Measurements from ENCODE around the gene CHD9. TPM values are rescaled to one million over a fixed set of nuclear protein-coding genes. Genes with fewer than 3 reads are reported as not detected.
"Not testable (repeated sequence)": the region's sequence is repeated elsewhere in the genome, so short reads cannot be mapped to it uniquely, and the experiment has no call there.

Gene CHD9
- polyA plus RNA-seq, 3 donors = 49.0 to 64.4 (median 62.8) TPM

DNA sequence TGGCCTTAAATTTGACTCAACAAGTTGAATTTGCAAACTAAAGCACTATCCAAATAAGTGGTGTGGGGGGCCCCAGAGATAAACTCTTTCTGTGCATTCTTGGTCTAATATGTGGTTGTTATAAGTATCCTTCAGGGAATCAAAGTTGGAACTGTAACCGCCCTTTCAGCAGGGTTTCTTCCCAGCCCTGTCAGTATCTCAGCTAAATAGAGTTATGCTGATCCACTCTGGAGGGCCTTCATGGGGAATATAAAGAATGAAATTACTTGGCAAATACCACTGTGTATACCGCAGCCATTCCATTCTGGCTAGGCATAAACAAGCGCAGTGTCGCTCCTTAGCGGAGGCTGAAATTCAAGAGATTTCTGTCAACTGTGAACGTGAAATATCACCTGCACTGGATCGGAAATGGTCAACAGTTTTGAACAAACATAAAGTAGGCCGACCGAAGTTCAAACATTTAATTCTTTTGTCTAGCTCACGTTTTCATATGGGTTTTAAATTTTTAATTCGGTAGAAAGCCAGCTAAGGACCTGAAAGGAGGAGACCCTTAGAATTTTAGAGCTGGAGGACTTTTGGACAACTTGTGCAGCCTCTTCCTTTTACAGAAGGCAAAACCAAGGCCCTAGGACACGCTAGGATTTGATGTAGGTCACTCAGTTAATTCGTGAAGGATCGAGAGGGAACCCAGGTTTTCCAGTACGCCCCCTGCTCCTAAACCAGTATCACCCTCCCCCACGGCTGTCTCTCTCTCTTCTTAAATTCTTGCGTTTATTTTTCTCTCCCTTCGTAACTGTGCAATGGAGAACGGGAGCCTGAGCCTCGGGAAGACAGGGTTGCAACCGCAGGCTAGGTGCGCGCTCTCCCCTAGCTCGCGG lies 74.7 kb downstream of the CHD9 start:
- DNase-seq = peak; percentile 24

GRCh38 chr16:53130159-53131049 lies 75.6 kb downstream of the CHD9 start:
- peak; percentile 94 for DNase-seq

DNA sequence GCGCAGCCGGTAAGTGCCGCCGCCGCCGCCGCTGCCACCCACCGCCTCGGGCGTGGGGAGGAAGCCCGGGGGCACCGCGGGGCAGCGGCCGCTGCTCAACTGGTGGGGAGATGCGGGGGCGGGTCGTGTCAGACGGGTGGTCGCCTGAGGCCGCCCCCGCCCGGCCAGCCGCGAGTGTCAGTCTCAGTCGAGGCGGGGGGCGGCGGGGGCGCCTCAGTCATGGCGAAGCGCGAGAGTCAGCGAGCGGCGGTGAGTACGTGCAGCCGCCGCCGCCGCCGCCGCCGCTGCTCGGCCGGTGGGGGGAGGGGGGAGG lies 76.2 kb downstream of the CHD9 start:
- no peak for DNase-seq

DNA sequence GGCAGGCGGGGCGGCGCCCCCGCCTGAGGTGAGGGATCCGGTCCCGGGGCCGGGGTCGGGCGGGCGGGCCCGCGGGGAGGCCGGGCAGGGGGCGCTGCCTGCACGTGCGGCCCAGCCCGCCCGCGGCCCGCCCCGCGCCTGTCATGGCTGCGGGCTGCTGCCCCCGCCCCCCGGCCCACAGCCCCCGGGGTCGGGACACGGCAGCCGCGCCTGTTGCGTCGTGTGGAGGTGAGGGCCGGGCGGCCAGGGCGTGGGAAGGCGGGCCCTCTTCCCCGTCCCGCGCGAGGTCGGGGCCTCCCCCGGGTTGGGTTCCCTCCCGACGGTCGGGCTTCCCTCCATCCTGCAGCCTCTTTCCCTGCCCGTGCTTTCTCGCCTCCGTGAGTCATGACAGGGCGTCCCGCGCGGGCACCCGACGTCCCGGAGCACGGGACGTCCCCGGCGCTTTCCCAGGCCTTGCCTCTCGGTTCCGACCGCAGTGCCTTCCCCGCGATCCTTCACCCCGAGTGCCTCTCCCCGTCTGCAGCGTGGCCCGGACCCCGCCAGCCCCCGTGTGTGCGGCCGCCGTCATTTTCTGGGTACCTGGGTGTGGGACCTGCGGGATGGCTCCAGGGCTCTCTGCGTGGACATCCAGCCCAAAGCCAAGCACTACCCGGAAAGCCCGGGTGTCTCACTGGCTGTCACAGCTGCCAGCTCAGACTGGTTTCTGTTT lies 76.7 kb downstream of the CHD9 start:
- DNase-seq = peak; percentile 21

DNA sequence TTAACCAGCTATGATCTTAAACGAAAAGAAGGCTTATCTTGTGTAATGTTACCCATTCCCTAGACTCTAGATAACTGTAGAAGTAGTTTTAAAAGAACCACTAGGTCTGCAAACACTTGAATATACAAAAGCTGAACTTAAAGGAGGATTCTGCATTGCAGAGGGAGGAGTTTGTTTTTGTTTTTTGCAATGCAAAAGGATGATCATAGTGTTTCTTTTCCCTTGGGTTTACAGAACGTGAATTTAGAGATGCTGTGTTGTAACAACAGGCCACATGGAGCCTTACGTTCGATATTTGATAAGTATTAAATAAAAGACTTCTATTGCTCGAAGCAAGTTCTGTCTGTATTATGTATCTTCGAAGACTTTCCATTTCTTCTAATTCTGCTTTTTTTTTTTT lies 77.6 kb downstream of the CHD9 start:
- DNase-seq = no peak

- DNase-seq = no peak
These were observed 80.5 kb downstream of the CHD9 start for GRCh38 chr16:53135329-53135728.

GRCh38 chr16:53142823-53143568 lies 88.2 kb downstream of the CHD9 start:
- DNase-seq = no peak

DNA sequence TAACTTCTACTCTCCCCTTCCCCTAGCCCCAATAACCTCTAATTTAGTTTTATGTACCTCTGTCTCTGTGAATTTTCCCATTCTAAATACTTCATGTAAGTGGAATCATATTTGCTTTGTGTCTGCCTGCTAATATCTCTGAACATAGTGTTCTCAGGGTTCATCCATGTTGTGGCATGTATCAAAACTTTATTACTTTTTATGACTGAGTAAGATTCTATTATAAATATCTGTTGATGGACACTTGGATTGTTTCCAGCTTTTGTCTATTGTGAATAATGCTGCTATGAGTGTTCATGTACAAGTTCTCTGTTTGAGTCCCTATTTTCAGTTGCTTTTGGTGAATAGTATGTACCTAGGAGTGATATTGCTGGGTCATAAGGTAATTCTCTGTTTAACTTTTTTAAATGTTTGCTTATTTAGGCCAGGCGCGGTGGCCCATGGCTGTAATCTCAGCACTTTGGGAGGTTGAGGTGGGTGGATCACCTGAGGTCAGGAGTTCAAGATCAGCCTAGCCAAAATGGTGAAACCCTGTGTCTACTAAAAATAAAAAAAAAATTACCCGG lies 92.8 kb downstream of the CHD9 start:
- no peak for DNase-seq

GRCh38 chr16:53150769-53151168 lies 96.0 kb downstream of the CHD9 start:
- DNase-seq = no peak

DNA sequence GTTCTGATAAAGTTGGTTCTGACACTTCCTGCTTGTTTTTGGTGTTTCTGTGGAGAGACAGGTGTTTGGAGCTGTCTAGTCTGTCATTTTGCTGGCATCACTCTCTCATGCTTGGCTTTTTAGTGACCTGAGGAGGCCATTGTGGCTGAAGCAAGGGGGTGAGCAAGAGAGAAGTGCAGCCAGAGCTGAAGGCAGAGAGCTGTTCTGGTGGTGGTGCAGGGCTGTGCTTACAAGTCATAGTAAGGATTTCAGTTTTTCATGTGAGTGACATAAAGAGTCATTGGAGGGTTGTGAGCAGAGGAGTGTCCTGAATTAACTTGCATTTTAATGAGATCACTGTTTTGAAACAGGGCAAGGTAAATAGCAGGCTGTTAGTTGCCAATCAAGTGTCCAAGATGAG lies 97.5 kb downstream of the CHD9 start:
- DNase-seq = no peak

- DNase-seq = no peak
These were observed 98.3 kb downstream of the CHD9 start for GRCh38 chr16:53153130-53153529.

- DNase-seq = no peak
These were observed 99.7 kb downstream of the CHD9 start for GRCh38 chr16:53154513-53154912.

DNA sequence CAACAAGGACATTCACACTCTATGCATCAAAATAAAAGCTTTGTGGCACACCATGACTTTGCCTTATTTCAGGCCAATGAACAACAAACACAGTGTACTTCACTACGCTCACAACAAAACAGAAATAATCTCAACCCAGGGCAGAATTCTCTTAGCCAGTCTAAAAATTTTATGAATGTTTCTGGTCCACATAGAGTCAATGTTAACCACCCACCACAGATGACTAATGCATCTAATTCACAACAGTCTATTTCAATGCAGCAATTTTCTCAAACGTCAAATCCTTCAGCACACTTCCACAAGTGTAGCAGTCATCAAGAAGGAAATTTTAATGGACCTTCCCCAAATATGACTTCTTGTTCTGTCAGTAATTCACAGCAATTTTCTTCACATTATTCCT lies 101.7 kb downstream of the CHD9 start:
- DNase-seq = no peak

- peak; percentile 48 for DNase-seq
These were observed 105.1 kb downstream of the CHD9 start for GRCh38 chr16:53159781-53160436.

GRCh38 chr16:53166099-53166498 lies 111.3 kb downstream of the CHD9 start:
- DNase-seq = no peak

DNA sequence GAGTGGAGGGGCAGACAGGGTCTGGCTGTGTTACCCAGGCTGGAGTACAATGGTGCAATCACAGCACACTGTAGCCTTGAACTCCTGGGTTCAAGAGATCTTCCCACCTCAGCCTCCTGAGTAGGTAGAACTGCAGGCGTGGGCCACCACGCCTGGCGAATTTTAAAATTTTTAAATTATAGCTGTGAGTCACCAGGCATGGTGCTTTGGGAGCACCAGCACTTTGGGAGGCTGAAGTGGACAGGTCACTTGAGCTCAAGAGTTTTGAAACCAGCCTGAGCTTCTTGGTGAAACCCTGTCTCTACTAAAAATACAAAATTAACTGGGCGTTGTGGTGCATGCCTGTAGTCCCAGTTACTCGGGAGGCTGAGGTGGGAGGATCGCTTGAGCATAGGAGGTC lies 114.0 kb downstream of the CHD9 start:
- no peak for DNase-seq

- no peak for DNase-seq
These were observed 117.7 kb downstream of the CHD9 start for GRCh38 chr16:53172517-53172916.

DNA sequence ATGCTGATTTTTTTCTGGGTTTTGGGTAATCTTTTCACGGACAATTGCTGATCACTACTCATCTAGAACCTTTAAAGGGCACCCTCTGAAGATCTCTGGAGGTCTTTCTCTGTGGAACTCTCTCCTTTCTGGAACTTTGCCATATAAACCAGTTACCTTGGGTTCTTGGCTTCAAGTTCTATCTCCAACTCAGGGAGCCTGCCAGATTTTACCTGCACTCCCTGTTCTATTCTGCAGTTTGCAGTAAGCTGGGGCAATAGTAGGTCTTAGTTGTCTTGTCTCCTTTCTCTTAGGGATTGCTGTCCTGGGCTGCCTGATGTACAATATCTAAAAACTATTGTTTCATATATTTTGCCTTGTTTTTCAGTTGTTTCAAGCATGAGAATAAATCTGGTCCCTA lies 120.3 kb downstream of the CHD9 start:
- DNase-seq = no peak

DNA sequence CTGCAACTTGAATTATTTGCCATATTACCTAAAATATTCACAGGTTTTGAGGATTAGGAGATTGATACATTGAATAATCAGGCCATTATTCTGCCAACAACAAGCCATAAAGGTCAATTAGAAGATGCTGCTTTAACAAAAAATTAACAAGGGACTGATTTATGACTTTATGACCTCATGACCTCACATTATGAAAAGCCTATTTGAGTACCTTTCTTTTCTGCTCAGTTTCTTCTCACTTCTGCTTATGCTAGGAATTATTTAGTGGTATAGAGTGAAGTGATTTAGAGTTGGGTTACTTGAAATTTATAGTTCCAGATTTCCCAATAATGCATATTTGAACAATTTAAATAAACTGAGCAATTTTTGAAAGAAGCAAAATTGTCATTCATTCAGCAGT lies 121.6 kb downstream of the CHD9 start:
- no peak for DNase-seq

GRCh38 chr16:53183442-53183841 lies 128.7 kb downstream of the CHD9 start:
- DNase-seq = no peak

DNA sequence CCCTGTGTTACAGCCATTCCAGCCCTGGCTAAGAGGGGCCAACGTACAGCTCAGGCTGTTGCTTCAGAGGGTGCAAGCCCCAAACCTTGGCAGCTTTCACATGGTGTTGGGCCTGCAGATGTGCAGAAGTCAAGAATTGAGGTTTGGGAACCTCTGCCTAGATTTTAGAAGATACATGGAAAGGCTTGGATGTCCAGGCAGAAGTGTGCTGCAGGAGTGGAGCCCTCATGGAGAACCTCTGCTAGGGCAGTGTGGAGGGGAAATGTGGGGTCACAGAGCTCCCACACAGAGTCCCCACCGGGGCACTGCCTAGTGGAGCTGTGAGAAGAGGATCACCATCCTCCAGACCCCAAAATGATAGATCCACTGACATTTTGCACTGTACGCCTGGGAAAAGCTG lies 130.9 kb downstream of the CHD9 start:
- DNase-seq = not testable (repeated sequence)
